Kidney (tissue), 14 donors: Measurements from ENCODE around the gene NCS1. TPM values are rescaled to one million over a fixed set of nuclear protein-coding genes. Genes with fewer than 3 reads are reported as not detected.
"Not testable (repeated sequence)": the region's sequence is repeated elsewhere in the genome, so short reads cannot be mapped to it uniquely, and the experiment has no call there.

ENCODE experiments used
- DNase-seq, 5 donors: peaks; one replicate each; pipeline ENCODE4 v3.0.0-alpha.2; 2013 to 2020
- FAIRE-seq: peaks from 2 replicates; lab custom pipeline; 2012; peaks lifted over from hg19 to GRCh38; lab: Jason Lieb, UNC
- H3K27ac ChIP-seq, 2 donors: one replicate each; pipeline ENCODE4 v1.7.0; 2013; ENCODE audit warnings: low read depth in 2 of 2, low read length in 2 of 2, inconsistent platforms in 1 of 2
- H3K27me3 ChIP-seq: one replicate; pipeline ENCODE4 v1.7.1; 2013; ENCODE audit warnings: low read length, inconsistent platforms; ENCODE audit not compliant: control insufficient read depth, insufficient read depth
- H3K36me3 ChIP-seq, 3 donors: one replicate each; pipeline versions ENCODE4 v1.7.0 to v1.7.1; 2013; ENCODE audit warnings: low read length in 3 of 3, control low read depth in 1 of 3, inconsistent platforms in 1 of 3; ENCODE audit not compliant: insufficient read depth in 3 of 3, control insufficient read depth in 2 of 3
- H3K4me1 ChIP-seq, 3 donors: one replicate each; pipeline versions ENCODE4 v1.7.0 to v1.7.1; 2013; ENCODE audit warnings: low read length in 3 of 3, inconsistent platforms in 1 of 3, low read depth in 1 of 3; ENCODE audit not compliant: control insufficient read depth in 2 of 3, insufficient read depth in 2 of 3
- H3K4me3 ChIP-seq, 3 donors: one replicate each; pipeline versions ENCODE4 v1.7.0 to v1.8.1; 2013; ENCODE audit warnings: low read length in 3 of 3, control low read depth in 1 of 3, inconsistent platforms in 1 of 3
- H3K9ac ChIP-seq, 3 donors: one replicate each; pipeline versions ENCODE4 v1.7.0 to v1.7.1; 2013; ENCODE audit warnings: low read length in 3 of 3, control low read depth in 1 of 3, inconsistent platforms in 1 of 3
- H3K9me3 ChIP-seq, 3 donors: one replicate each; pipeline versions ENCODE4 v1.7.0 to v1.7.1; 2013; ENCODE audit warnings: low read length in 3 of 3, control low read depth in 1 of 3, inconsistent platforms in 1 of 3; ENCODE audit not compliant: control insufficient read depth in 2 of 3, insufficient read depth in 1 of 3
- CTCF ChIP-seq: IDR thresholded peaks from 3 replicates; pipeline ENCODE4 v1.5.1; 2012; ENCODE audit warnings: mild to moderate bottlenecking, moderate library complexity, borderline replicate concordance; ENCODE audit not compliant: insufficient read depth; ENCODE audit errors: extremely low read depth
- intact Hi-C: fragments of 100-400 bp; cut with DNase I; formaldehyde crosslinking; loops from one replicate; pipeline ENCODE4 v1.11.1; 2022
- polyA plus RNA-seq: library from polyadenylated mRNA; stranded (reverse); fragments of 350-450 nt; fragmentation: Illumina TruSeq; extraction: RNeasy Lipid Tissue Mini Kit (QIAGEN cat#74804); gene quantifications from one replicate; pipeline ENCODE4 v1.2.3, GENCODE V29; 2014; ENCODE audit warnings: low read depth, low replicate concordance; ENCODE audit not compliant: insufficient read depth
- total RNA-seq: library from RNA; stranded (reverse); fragmentation: NEBNext Ultra II Directional; extraction: Animal tissue kit (Norgen Biotek cat#: 25700); gene quantifications from one replicate; pipeline ENCODE4 v1.2.1, GENCODE V29; 2021
- donor health status: control.
- donor health status: control.
- donor health status: control.
- donor health status: control.
- donor health status: control.
- donor health status: DM: yes; HTN: yes; CAD: no.
- donor health status: Normal renal cell carcinoma (clear cell type).

Gene NCS1
- total and polyA plus RNA-seq, 2 donors from 2014 or later, result 27.7 to 37.4 TPM

DNA sequence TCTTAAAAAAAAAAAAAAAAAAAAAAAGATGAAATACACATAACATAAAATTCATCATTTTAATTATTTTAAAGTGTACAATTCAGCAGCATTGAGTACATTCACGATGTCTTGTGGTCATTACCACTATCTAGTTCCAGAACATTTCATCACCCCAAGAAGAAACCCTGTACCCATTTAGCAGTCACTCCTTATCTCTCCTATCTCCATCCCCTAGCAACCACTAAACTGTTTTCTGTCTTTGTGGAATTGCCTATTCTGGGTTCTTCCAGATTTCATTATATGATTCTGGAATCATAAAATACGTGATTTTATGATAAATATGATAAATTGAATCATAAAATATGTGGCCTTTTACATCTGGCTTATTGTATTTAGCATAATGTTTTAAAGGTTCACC lies 84.4 kb downstream of the NCS1 start:
- no peak for TF ChIP-seq CTCF
- Histone ChIP-seq H3K36me3 (no peaks in the 10 kb centered on the region), H3K27ac (no peak overlapping the region), H3K27me3 (no peaks in the 10 kb centered on the region), H3K9me3 (no peaks in the 10 kb centered on the region), H3K4me3 (no peak overlapping the region), H3K9ac (no peak overlapping the region), H3K4me1 (no peaks in the 10 kb centered on the region)
- DNase-seq, result no peak
- FAIRE-seq, result no peak
- intact Hi-C loops, result no loop called here

- H3K9me3 ChIP-seq, FAIRE-seq, H3K4me1 ChIP-seq, H3K9ac ChIP-seq, H3K36me3 ChIP-seq, H3K27me3 ChIP-seq, H3K27ac ChIP-seq, H3K4me3 ChIP-seq, intact Hi-C loops: not testable (repeated sequence)
- DNase-seq, result peak in 1 of 5 donors; percentile 10
These were observed 85.9 kb downstream of the NCS1 start for GRCh38 chr9:130258137-130258536.

GRCh38 chr9:130259044-130259443 lies 86.8 kb downstream of the NCS1 start:
- Histone ChIP-seq H3K9ac (no peak overlapping the region), H3K9me3 (no peaks in the 10 kb centered on the region), H3K27ac (no peak overlapping the region), H3K36me3 (no peaks in the 10 kb centered on the region), H3K4me1 (no peaks in the 10 kb centered on the region), H3K4me3 (no peak overlapping the region), H3K27me3 (no peaks in the 10 kb centered on the region)
- FAIRE-seq, result no peak
- DNase-seq, result peak in 1 of 5 donors; percentile 7
- intact Hi-C loops, result no loop called here
- TF ChIP-seq CTCF, result no peak

GRCh38 chr9:130260816-130261765 lies 88.9 kb downstream of the NCS1 start:
- FAIRE-seq (no peak), DNase-seq (peak in 1 of 5 donors; percentile 22)
- H3K4me3 ChIP-seq, result no peak overlapping the region
- TF ChIP-seq CTCF, result no peak
- no peaks in the 10 kb centered on the region for H3K9me3 ChIP-seq
- H3K27me3 ChIP-seq, result peaks cover 7% of the 10 kb centered on the region
- intact Hi-C loops, result no loop called here
- no peak overlapping the region for H3K9ac ChIP-seq
- H3K36me3 ChIP-seq, result no peaks in the 10 kb centered on the region
- H3K4me1 ChIP-seq, result no peaks in the 10 kb centered on the region
- no peak overlapping the region for H3K27ac ChIP-seq
